MCF 10A (cell line): ENCODE data around the gene FMNL2. TPM values are rescaled to one million over a fixed set of nuclear protein-coding genes. Genes with fewer than 3 reads are reported as not detected.

Experiments used
- BruUV-seq: library from RNA; stranded (reverse); fragments of 400-500 nt; replicated peaks from 2 replicates; lab custom pipeline; 2021; lab: Mats Ljungman, UMichigan
- CTCF ChIA-PET: fragments of 300-600 bp; sonication (Branson Sonifier 250); formaldehyde crosslinking; extraction: SDS; loops from one replicate; lab custom pipeline; 2021; ENCODE audit warnings: antibody characterized with exemption, inconsistent platforms; lab: Yijun Ruan, JAX
- POLR2A ChIA-PET: fragments of 300-600, 350-650 bp; sonication (Branson Sonifier 250); formaldehyde crosslinking; extraction: SDS; loops from one replicate; lab custom pipeline; 2020; ENCODE audit warnings: antibody characterized with exemption, inconsistent platforms; lab: Yijun Ruan, JAX
- DNase-seq: peaks from one replicate; pipeline ENCODE4 v3.0.0-alpha.2; 2018; ENCODE audit not compliant: unreplicated experiment
- H3K27ac Mint-ChIP-seq: one replicate; pipeline ENCODE4 v1.8.0; 2022; ENCODE audit warnings: mild to moderate bottlenecking, low read depth, mixed read lengths; ENCODE audit not compliant: unreplicated experiment
- H3K27me3 Mint-ChIP-seq: one replicate; pipeline ENCODE4 v1.8.0; 2022; ENCODE audit warnings: mixed read lengths; ENCODE audit not compliant: insufficient read depth, unreplicated experiment
- H3K36me3 Mint-ChIP-seq: one replicate; pipeline ENCODE4 v1.8.0; 2022; ENCODE audit warnings: mild to moderate bottlenecking, moderate library complexity, mixed read lengths; ENCODE audit not compliant: insufficient read depth, unreplicated experiment
- H3K4me1 Mint-ChIP-seq: one replicate; pipeline ENCODE4 v1.8.0; 2022; ENCODE audit warnings: mixed read lengths; ENCODE audit not compliant: insufficient read depth, unreplicated experiment
- H3K4me3 Mint-ChIP-seq: one replicate; pipeline ENCODE4 v1.8.0; 2022; ENCODE audit warnings: mild to moderate bottlenecking, moderate library complexity, mixed read lengths; ENCODE audit not compliant: unreplicated experiment
- H3K9me3 Mint-ChIP-seq: one replicate; pipeline ENCODE4 v1.8.0; 2022; ENCODE audit warnings: mixed read lengths; ENCODE audit not compliant: unreplicated experiment
- CTCF ChIP-seq: fragments of 200-600 bp; IDR thresholded peaks from one replicate; pipeline ENCODE4 v1.8.0; 2022; ENCODE audit warnings: antibody characterized with exemption, mild to moderate bottlenecking; ENCODE audit not compliant: unreplicated experiment
- intact Hi-C: fragments of 100-400 bp; cut with micrococcal nuclease; formaldehyde crosslinking; loops from 2 replicates; pipeline ENCODE4 v1.14.1; 2022
- total RNA-seq: library from RNA; stranded (reverse); gene quantifications from 2 replicates; pipeline ENCODE4 v1.2.3, GENCODE V29; 2022

The FMNL2 gene
- total RNA-seq, 1 experiment from 2014 or later = 76.5 TPM

- peaks cover 12% of the 10 kb centered on the region for H3K36me3 Mint-ChIP-seq
- H3K4me1 Mint-ChIP-seq = peaks cover 77% of the 10 kb centered on the region
- CTCF ChIA-PET = interaction anchor here (1.1 to 1.5 kb wide), 4 partner anchors 15 to 227 kb away, joined by 3 to 4 read pairs (median 3); no protein-coding TSS in a partner anchor
- DNase-seq = peak; percentile 71
- intact Hi-C loops = no loop called here
- BruUV-seq = no TSS peak
- POLR2A ChIA-PET = interaction anchor here (0.7 to 3.6 kb wide), 9 partner anchors 13 to 106 kb away, joined by 3 to 21 read pairs (median 6); partner anchors contain the start of gene FMNL2
- H3K9me3 Mint-ChIP-seq = no peaks in the 10 kb centered on the region
- no peaks in the 10 kb centered on the region for H3K27me3 Mint-ChIP-seq
- no peak for TF ChIP-seq CTCF
- H3K27ac Mint-ChIP-seq = peak overlapping the region; percentile 55
- H3K4me3 Mint-ChIP-seq = peak overlapping the region; percentile 71
These were observed 72.3 kb downstream of the FMNL2 start for GRCh38 chr2:152407204-152407721.

- BruUV-seq = no TSS peak
- H3K36me3 Mint-ChIP-seq = peaks cover 12% of the 10 kb centered on the region
These were observed 72.8 kb downstream of the FMNL2 start for GRCh38 chr2:152407806-152408205.

GRCh38 chr2:152408254-152408653 lies 73.3 kb downstream of the FMNL2 start:
- Mint-ChIP-seq H3K27me3 (no peaks in the 10 kb centered on the region), H3K36me3 (peaks cover 12% of the 10 kb centered on the region), H3K9me3 (no peaks in the 10 kb centered on the region), H3K27ac (no peak overlapping the region), H3K4me3 (no peak overlapping the region), H3K4me1 (peaks cover 75% of the 10 kb centered on the region)
- no TSS peak for BruUV-seq
- ChIA-PET POLR2A (interaction anchor here (0.7 to 3.6 kb wide), 7 partner anchors 11 to 72 kb away, joined by 3 to 21 read pairs (median 6); partner anchors contain the start of gene FMNL2), CTCF (interaction anchor here (1.1 to 1.5 kb wide), 4 partner anchors 14 to 226 kb away, joined by 3 to 4 read pairs (median 3); no protein-coding TSS in a partner anchor)
- DNase-seq = no peak
- TF ChIP-seq CTCF = no peak
- intact Hi-C loops = no loop called here

More at GRCh38 chr2:152407806-152408205, 72.8 kb downstream of the FMNL2 start:
- H3K27me3 Mint-ChIP-seq = no peaks in the 10 kb centered on the region
- peak overlapping the region; percentile 71 for H3K4me3 Mint-ChIP-seq
- H3K9me3 Mint-ChIP-seq = no peaks in the 10 kb centered on the region
- DNase-seq = no peak
- intact Hi-C loops = no loop called here
- CTCF ChIA-PET = interaction anchor here (1.1 to 1.5 kb wide), 4 partner anchors 14 to 227 kb away, joined by 3 to 4 read pairs (median 3); no protein-coding TSS in a partner anchor
- peaks cover 75% of the 10 kb centered on the region for H3K4me1 Mint-ChIP-seq
- peak overlapping the region; percentile 55 for H3K27ac Mint-ChIP-seq
- TF ChIP-seq CTCF = no peak
- POLR2A ChIA-PET = interaction anchor here (0.7 to 3.6 kb wide), 9 partner anchors 12 to 106 kb away, joined by 3 to 21 read pairs (median 6); partner anchors contain the start of gene FMNL2

- DNase-seq = no peak
- intact Hi-C loops = no loop called here
- no peak overlapping the region for H3K4me3 Mint-ChIP-seq
- POLR2A ChIA-PET = interaction anchor here (0.7 to 1.7 kb wide), 8 partner anchors 10 to 225 kb away, joined by 3 to 7 read pairs (median 4); no protein-coding TSS in a partner anchor
- CTCF ChIA-PET = interaction anchor here (0.5 to 1.8 kb wide), 4 partner anchors 10 to 233 kb away, joined by 3 to 6 read pairs (median 4); no protein-coding TSS in a partner anchor
- peaks cover 82% of the 10 kb centered on the region for H3K4me1 Mint-ChIP-seq
- peaks cover 12% of the 10 kb centered on the region for H3K36me3 Mint-ChIP-seq
- BruUV-seq = no TSS peak
- TF ChIP-seq CTCF = no peak
- peak overlapping the region; percentile 81 for H3K27ac Mint-ChIP-seq
- no peaks in the 10 kb centered on the region for H3K27me3 Mint-ChIP-seq
- no peaks in the 10 kb centered on the region for H3K9me3 Mint-ChIP-seq
These were observed 74.6 kb downstream of the FMNL2 start for GRCh38 chr2:152409386-152410164.
